Brain microvascular endothelial cell (primary cell): ENCODE results near the gene BEAN1.
A peak's percentile ranks its signal among the peaks of the same experiment; 100 is the strongest.

Experiments
- DNase-seq: peaks from one replicate; pipeline ENCODE4 v3.0.0-alpha.2; 2020
- H3K27ac ChIP-seq: fragments of 250-450 bp; sonication (Bioruptor Pico); 2 replicates; pipeline ENCODE4 v1.5.1; 2020; ENCODE audit warnings: mild to moderate bottlenecking, moderate library complexity
- H3K27me3 ChIP-seq: fragments of 250-450 bp; sonication (Bioruptor Pico); replicated peaks from 2 replicates; pipeline ENCODE4 v1.5.1; 2020; ENCODE audit warnings: mild to moderate bottlenecking
- H3K36me3 ChIP-seq: fragments of 250-450 bp; sonication (Bioruptor Pico); replicated peaks from 2 replicates; pipeline ENCODE4 v1.5.1; 2020; ENCODE audit warnings: mild to moderate bottlenecking
- H3K4me3 ChIP-seq: 2 replicates; pipeline ENCODE4 v1.5.1; 2011; ENCODE audit warnings: low read depth, mild to moderate bottlenecking, control low read depth, low read length, moderate library complexity
- CTCF ChIP-seq: IDR thresholded peaks from 2 replicates; pipeline ENCODE4 v1.5.1; 2011; ENCODE audit warnings: low read depth, mild to moderate bottlenecking, moderate library complexity, low read length, control low read depth, inconsistent platforms; ENCODE audit errors: missing control alignments
- in situ Hi-C: cut with HindIII; loops from 2 replicates; pipeline ENCODE4 v1.10.0; 2017; ENCODE audit warnings: low sequenced_read_pairs, low pct_ligation_motif_present

The BEAN1 gene

GRCh38 chr16:66521951-66522771 is 95.1 kb downstream of the BEAN1 start:
- in situ Hi-C loops = no loop called here
- no peaks in the 10 kb centered on the region for H3K36me3 ChIP-seq
- DNase-seq = peak; percentile 87
- H3K4me3 ChIP-seq = no peak overlapping the region
- H3K27ac ChIP-seq = peak overlapping the region; percentile 8
- H3K27me3 ChIP-seq = no peaks in the 10 kb centered on the region
- no peak for TF ChIP-seq CTCF

- DNase-seq = no peak
- in situ Hi-C loops = no loop called here
- Histone ChIP-seq H3K4me3 (no peak overlapping the region), H3K27me3 (no peaks in the 10 kb centered on the region), H3K36me3 (peaks cover 7% of the 10 kb centered on the region), H3K27ac (no peak overlapping the region)
- no peak for TF ChIP-seq CTCF
These were observed 95.9 kb downstream of the BEAN1 start for GRCh38 chr16:66522816-66523590.

GRCh38 chr16:66523861-66524354 is 96.8 kb downstream of the BEAN1 start:
- Histone ChIP-seq H3K36me3 (peaks cover 13% of the 10 kb centered on the region), H3K27me3 (no peaks in the 10 kb centered on the region), H3K4me3 (no peak overlapping the region), H3K27ac (no peak overlapping the region)
- no peak for TF ChIP-seq CTCF
- no peak for DNase-seq
- in situ Hi-C loops = no loop called here

GRCh38 chr16:66524601-66525164 is 97.6 kb downstream of the BEAN1 start:
- in situ Hi-C loops = no loop called here
- Histone ChIP-seq H3K27ac (no peak overlapping the region), H3K36me3 (peaks cover 19% of the 10 kb centered on the region), H3K4me3 (no peak overlapping the region), H3K27me3 (no peaks in the 10 kb centered on the region)
- no peak for DNase-seq
- TF ChIP-seq CTCF = peak; percentile 17

- Histone ChIP-seq H3K27me3 (no peaks in the 10 kb centered on the region), H3K27ac (no peak overlapping the region), H3K36me3 (peaks cover 23% of the 10 kb centered on the region), H3K4me3 (no peak overlapping the region)
- DNase-seq = no peak
- in situ Hi-C loops = no loop called here
- no peak for TF ChIP-seq CTCF
These were observed 98.5 kb downstream of the BEAN1 start for GRCh38 chr16:66525396-66526180.
